HepG2 (cell line): ENCODE measurements around the gene DTYMK. TPM values are rescaled to one million over a fixed set of nuclear protein-coding genes. Genes with fewer than 3 reads are reported as not detected.

ENCODE experiments used
- ARNTL ChIP-seq: sonication (generic); formaldehyde crosslinking; IDR thresholded peaks from 2 replicates; pipeline ENCODE4 v1.4.0; 2020; ENCODE audit warnings: mild to moderate bottlenecking, missing genetic modification reagents
- IRX3 ChIP-seq: sonication (generic); formaldehyde crosslinking; IDR thresholded peaks from 2 replicates; pipeline ENCODE4 v1.8.1; 2023; ENCODE audit warnings: mild to moderate bottlenecking, low read depth, missing genetic modification reagents, borderline replicate concordance
- MXD1 ChIP-seq: sonication (generic); formaldehyde crosslinking; IDR thresholded peaks from 2 replicates; pipeline ENCODE4 v1.4.0; 2020; ENCODE audit warnings: mild to moderate bottlenecking, missing genetic modification reagents
- MXI1 ChIP-seq: IDR thresholded peaks from 3 replicates; pipeline ENCODE4 v1.6.1; 2012; ENCODE audit warnings: low read depth, low read length, inconsistent platforms, borderline replicate concordance
- MYC ChIP-seq: sonication (generic); formaldehyde crosslinking; IDR thresholded peaks from 2 replicates; pipeline ENCODE4 v1.9.0; 2021; ENCODE audit warnings: missing genetic modification reagents, borderline replicate concordance
- NPAS2 ChIP-seq: sonication (generic); formaldehyde crosslinking; IDR thresholded peaks from 2 replicates; pipeline ENCODE4 v1.8.0; 2022; ENCODE audit warnings: mild to moderate bottlenecking, missing genetic modification reagents, borderline replicate concordance
- NR3C1 ChIP-seq: sonication (generic); formaldehyde crosslinking; IDR thresholded peaks from 2 replicates; pipeline ENCODE4 v1.4.0; 2020; ENCODE audit warnings: missing genetic modification reagents
- PCBP1 ChIP-seq: fragments of 200-400 bp; formaldehyde crosslinking; IDR thresholded peaks from 2 replicates; pipeline ENCODE4 v1.6.1; 2017; ENCODE audit warnings: mild to moderate bottlenecking, low read depth, low read length, borderline replicate concordance
- POLR2G ChIP-seq: fragments of 200-400 bp; formaldehyde crosslinking; IDR thresholded peaks from 2 replicates; pipeline ENCODE4 v1.6.1; 2018; ENCODE audit warnings: mild to moderate bottlenecking, low read depth, low read length, moderate library complexity
- RBFOX2 ChIP-seq: fragments of 200-400 bp; formaldehyde crosslinking; IDR thresholded peaks from 2 replicates; pipeline ENCODE4 v1.6.1; 2017; ENCODE audit warnings: low read depth, mild to moderate bottlenecking, low read length
- SP4 ChIP-seq: sonication (generic); formaldehyde crosslinking; IDR thresholded peaks from 2 replicates; pipeline ENCODE4 v1.8.1; 2023; ENCODE audit warnings: mild to moderate bottlenecking, missing genetic modification reagents
- STAT6 ChIP-seq: sonication (generic); formaldehyde crosslinking; IDR thresholded peaks from 2 replicates; pipeline ENCODE4 v1.4.0; 2020; ENCODE audit warnings: missing genetic modification reagents, mild to moderate bottlenecking, borderline replicate concordance
- ZFP90 ChIP-seq: sonication (generic); formaldehyde crosslinking; IDR thresholded peaks from 2 replicates; pipeline ENCODE4 v1.8.0; 2022; ENCODE audit warnings: missing genetic modification reagents, mild to moderate bottlenecking, inconsistent platforms, borderline replicate concordance
- ZNF232 ChIP-seq: sonication (generic); formaldehyde crosslinking; IDR thresholded peaks from 2 replicates; pipeline ENCODE4 v1.4.0; 2020; ENCODE audit warnings: missing genetic modification reagents, borderline replicate concordance
- ZNF24 ChIP-seq: fragments of 450-650 bp; IDR thresholded peaks from 2 replicates; pipeline ENCODE4 v1.6.1; 2017; ENCODE audit warnings: antibody characterized with exemption, mild to moderate bottlenecking
- ZNF276 ChIP-seq: sonication (generic); formaldehyde crosslinking; IDR thresholded peaks from 2 replicates; pipeline ENCODE4 v1.4.0; 2020; ENCODE audit warnings: mild to moderate bottlenecking, low read depth, missing genetic modification reagents
- ZNF33B ChIP-seq: sonication (generic); formaldehyde crosslinking; IDR thresholded peaks from 2 replicates; pipeline ENCODE4 v1.5.1; 2020; ENCODE audit warnings: mild to moderate bottlenecking, missing genetic modification reagents
- ZSCAN20 ChIP-seq: sonication (generic); formaldehyde crosslinking; IDR thresholded peaks from 2 replicates; pipeline ENCODE4 v1.4.0; 2020; ENCODE audit warnings: missing genetic modification reagents, mild to moderate bottlenecking, borderline replicate concordance
- polyA plus RNA-seq, 8 experiments: library from polyadenylated mRNA; depleted of rRNA in 3 of 8; stranded (reverse) in 7 of 8; unstranded in 1 of 8; fragments of >200 nt; fragmentation: Illumina TruSeq in 4 of 8; extraction: Trizol in 4 of 8; gene quantifications; 2 replicates each; pipeline versions ENCODE4 v1.2.1 to v1.2.3, GENCODE V29; 2011 to 2016; ENCODE audit warnings: low read depth in 4 of 8, missing spikeins in 1 of 8, mixed read lengths in 1 of 8; ENCODE audit not compliant: insufficient read depth in 1 of 8
- total RNA-seq, 5 experiments: library from RNA; depleted of rRNA; stranded (reverse); fragments of >200 nt; fragmentation: Illumina TruSeq; extraction: Trizol; gene quantifications; 2 replicates each; pipeline ENCODE4 v1.2.3, GENCODE V29; 2016; ENCODE audit warnings: low read depth in 1 of 5
- TF ChIP-seq, protein P1 (sequence below): sonication (generic); IDR thresholded peaks from 2 replicates; pipeline ENCODE4 v1.6.1; 2016; ENCODE audit warnings: low read depth, borderline replicate concordance
- TF ChIP-seq, protein P2 (sequence below): sonication (generic); formaldehyde crosslinking; IDR thresholded peaks from 2 replicates; pipeline ENCODE4 v1.4.0; 2020; ENCODE audit warnings: missing genetic modification reagents, low read depth, mild to moderate bottlenecking, borderline replicate concordance

DTYMK gene
- total and polyA plus RNA-seq, 2 of the 13 experiments (the other 11 are each of a cell fraction or from before 2014, with no cell fraction given) = 57.5 to 134 TPM

DNA sequence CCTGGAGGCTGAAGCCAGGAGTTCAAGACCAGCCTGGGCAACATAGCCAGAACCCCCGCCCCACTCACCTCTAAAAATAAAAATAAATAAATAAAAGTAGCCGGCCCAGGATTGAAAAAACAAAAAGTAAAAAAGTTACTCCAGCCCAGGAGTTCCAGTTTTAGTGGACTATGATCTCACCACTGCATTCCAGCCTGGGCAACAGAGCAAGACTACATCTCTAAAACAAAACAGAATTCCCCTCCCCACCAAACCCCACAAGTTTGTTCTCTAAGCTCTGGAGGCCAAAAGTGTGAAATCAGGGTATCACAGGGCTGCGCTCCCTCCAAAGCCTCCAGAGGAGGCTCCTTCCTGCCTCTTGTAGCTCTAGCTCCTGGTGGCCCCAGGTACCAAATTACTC, 49.5 kb upstream of the DTYMK start (continued):
- TF ChIP-seq ZNF276 (CRISPR knock-in tag) (no peak), MXD1 (CRISPR knock-in tag) (no peak), RBFOX2 (no peak), NR3C1 (CRISPR knock-in tag) (no peak), ZNF33B (CRISPR knock-in tag) (no peak), SP4 (CRISPR knock-in tag) (no peak), STAT6 (CRISPR knock-in tag) (no peak), PCBP1 (no peak), ARNTL (CRISPR knock-in tag) (no peak), MYC (CRISPR knock-in tag) (no peak), NPAS2 (CRISPR knock-in tag) (no peak), POLR2G (no peak), ZFP90 (no peak), ZSCAN20 (CRISPR knock-in tag) (0 out of 2 replicates have a peak, but pooled peaks have one; percentile 26), ZNF232 (no peak), IRX3 (CRISPR knock-in tag) (no peak), MXI1 (no peak), ZNF24 (no peak)
- TF ChIP-seq, protein P1, sequence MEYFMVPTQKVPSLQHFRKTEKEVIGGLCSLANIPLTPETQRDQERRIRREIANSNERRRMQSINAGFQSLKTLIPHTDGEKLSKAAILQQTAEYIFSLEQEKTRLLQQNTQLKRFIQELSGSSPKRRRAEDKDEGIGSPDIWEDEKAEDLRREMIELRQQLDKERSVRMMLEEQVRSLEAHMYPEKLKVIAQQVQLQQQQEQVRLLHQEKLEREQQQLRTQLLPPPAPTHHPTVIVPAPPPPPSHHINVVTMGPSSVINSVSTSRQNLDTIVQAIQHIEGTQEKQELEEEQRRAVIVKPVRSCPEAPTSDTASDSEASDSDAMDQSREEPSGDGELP = no peak
- TF ChIP-seq, protein P2, sequence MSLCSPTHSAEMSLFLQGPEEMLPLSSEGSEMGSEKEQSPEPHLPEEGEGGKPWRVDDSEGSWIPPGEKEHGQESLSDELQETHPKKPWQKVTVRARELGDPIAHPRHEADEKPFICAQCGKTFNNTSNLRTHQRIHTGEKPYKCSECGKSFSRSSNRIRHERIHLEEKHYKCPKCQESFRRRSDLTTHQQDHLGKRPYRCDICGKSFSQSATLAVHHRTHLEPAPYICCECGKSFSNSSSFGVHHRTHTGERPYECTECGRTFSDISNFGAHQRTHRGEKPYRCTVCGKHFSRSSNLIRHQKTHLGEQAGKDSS (CRISPR knock-in tag) = no peak
